ENCODE data around the gene SCN10A. TPM values are rescaled to one million over a fixed set of nuclear protein-coding genes. Genes with fewer than 3 reads are reported as not detected.

The SCN10A gene
- polyA plus RNA-seq, 2 of the 4 experiments (the other 2 are of a cell fraction) = not detected

DNA sequence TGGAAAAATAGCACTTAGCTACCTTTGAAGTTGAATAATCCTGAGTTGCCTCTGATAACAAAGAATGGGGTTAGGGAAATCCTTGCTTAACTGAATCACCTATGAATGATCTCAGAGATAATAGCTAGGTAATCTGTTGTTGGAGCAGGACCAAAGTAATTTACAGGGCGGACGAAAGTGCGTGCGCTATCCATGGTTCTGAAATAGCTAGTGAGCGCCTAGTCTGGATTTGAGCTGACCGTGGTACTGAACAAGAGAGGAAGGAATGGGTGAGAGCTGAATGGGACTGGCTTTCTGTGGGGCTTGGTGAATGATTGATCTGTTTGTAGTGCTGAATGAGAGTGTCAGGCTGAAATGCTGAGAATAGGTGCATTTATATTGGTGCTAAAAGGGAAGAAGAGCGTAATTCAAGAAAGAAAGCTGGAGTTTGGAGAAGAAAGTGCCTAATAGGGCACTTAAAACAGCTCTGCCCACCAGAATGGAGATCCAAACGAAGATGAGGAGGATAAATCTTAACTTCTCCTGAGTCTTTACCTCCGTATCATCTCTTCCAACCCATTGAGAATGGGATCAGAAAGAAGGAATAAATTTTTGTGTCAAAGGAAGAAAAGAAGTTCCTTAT, 10.1 kb downstream of the SCN10A start (continued):
- no peak for TF ChIP-seq KDM5A (IDR thresholded peaks at IDR 0.05)
- TF ChIP-seq CBX2 (IDR thresholded peaks at IDR 0.05; ENCODE audit: borderline replicate concordance, low read depth) = no peak
- no peak for TF ChIP-seq ZC3H11A (IDR thresholded peaks at IDR 0.05)
- 0 out of 2 replicates have a peak, but pooled peaks have one; percentile 34 for TF ChIP-seq HDAC2 (IDR thresholded peaks at IDR 0.05)
- peak; percentile 68; the same call in 1 of the 2 replicates for TF ChIP-seq HOXB13 (CRISPR knock-in tag; IDR thresholded peaks at IDR 0.05; ENCODE audit: low read depth)
- TF ChIP-seq RFX5 (IDR thresholded peaks at IDR 0.05) = no peak
- TF ChIP-seq, protein P1, sequence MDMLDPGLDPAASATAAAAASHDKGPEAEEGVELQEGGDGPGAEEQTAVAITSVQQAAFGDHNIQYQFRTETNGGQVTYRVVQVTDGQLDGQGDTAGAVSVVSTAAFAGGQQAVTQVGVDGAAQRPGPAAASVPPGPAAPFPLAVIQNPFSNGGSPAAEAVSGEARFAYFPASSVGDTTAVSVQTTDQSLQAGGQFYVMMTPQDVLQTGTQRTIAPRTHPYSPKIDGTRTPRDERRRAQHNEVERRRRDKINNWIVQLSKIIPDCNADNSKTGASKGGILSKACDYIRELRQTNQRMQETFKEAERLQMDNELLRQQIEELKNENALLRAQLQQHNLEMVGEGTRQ (IDR thresholded peaks at IDR 0.05) = no peak
- TF ChIP-seq FOXS1 (CRISPR knock-in tag; IDR thresholded peaks at IDR 0.05) = peak; percentile 71; the same call in 1 of the 2 replicates
- TF ChIP-seq, protein P2, sequence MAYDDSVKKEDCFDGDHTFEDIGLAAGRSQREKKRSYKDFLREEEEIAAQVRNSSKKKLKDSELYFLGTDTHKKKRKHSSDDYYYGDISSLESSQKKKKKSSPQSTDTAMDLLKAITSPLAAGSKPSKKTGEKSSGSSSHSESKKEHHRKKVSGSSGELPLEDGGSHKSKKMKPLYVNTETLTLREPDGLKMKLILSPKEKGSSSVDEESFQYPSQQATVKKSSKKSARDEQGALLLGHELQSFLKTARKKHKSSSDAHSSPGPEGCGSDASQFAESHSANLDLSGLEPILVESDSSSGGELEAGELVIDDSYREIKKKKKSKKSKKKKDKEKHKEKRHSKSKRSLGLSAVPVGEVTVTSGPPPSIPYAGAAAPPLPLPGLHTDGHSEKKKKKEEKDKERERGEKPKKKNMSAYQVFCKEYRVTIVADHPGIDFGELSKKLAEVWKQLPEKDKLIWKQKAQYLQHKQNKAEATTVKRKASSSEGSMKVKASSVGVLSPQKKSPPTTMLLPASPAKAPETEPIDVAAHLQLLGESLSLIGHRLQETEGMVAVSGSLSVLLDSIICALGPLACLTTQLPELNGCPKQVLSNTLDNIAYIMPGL (CRISPR knock-in tag; IDR thresholded peaks at IDR 0.05; ENCODE audit: borderline replicate concordance) = no peak
- no peak for TF ChIP-seq RCOR1 (IDR thresholded peaks at IDR 0.05; ENCODE audit: low read depth, low read length)

DNA sequence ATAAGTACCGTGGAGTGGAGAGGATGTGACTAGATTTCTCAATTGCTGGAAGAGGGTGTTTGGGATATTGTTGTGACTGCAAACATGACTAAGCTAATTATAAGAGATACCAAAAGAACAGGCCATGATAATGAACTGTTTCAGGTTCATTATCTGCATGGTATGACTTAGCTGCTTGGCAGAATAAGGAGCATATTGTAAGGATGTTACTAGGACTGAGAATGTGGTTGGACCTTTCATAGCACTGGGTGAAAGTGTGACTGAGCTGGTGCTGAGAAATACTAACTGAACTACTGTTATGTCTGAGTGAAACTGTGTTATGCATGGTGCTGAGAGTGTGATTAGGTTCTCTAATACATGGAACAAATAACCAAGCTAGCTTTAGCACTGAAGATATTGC, 11.0 kb downstream of the SCN10A start:
- Histone ChIP-seq H3K9me3 (no peaks in the 10 kb centered on the region), H3K27ac (no peak overlapping the region), H3K4me2 (no peak overlapping the region), H3K4me1 (no peaks in the 10 kb centered on the region), H3K4me3 (no peak overlapping the region)
- ChIA-PET CTCF (interaction anchor here (0.8 to 1.4 kb wide), 2 partner anchors 39 to 159 kb away, joined by 3 to 6 read pairs; no protein-coding TSS in a partner anchor), POLR2A (no interaction called here)
- FAIRE-seq (no peak), ATAC-seq (no peak), DNase-seq (ENCODE audit: low read depth in 1 of 2, low spot score in 1 of 2) (no peak)
- TF ChIP-seq MAFK (IDR thresholded peaks at IDR 0.05; ENCODE audit: partially characterized antibody) (peak; percentile 7), NR3C1 (IDR thresholded peaks at IDR 0.05) (no peak)
- WGBS (ENCODE audit: missing lambda C conversion rate) = 6% methylated on average over 1 of the region's 1 CpG

DNA sequence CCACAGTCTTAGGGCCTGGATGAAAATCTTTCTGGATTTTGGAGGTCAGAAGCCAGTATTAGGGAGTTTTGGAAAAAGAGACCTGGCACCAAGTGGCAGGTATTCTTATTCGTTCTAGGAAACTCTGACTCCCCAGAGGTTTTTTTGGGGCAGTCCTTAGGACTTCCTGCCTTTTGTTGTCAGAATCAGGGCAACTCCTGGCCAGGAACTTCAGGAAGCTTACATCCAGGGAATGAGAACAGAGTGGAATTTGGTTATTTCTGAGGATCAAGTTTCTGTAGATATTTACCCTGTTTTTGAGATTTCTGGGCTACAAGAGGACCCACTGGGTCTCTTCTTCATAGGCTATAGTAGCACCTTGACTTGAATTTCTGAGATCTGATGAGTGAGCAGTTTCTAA, 15.5 kb downstream of the SCN10A start:
- 6% methylated on average over 1 of the region's 1 CpG for WGBS (ENCODE audit: missing lambda C conversion rate)
- FAIRE-seq (no peak), DNase-seq (ENCODE audit: low read depth in 1 of 2, low spot score in 1 of 2) (no peak), ATAC-seq (no peak)
- H3K27ac ChIP-seq = no peak overlapping the region
- H3K4me1 ChIP-seq = no peaks in the 10 kb centered on the region
- H3K4me3 ChIP-seq = no peak overlapping the region
- CTCF ChIA-PET = interaction anchor here (0.8 to 1.5 kb wide), 3 partner anchors 11 to 160 kb away, joined by 3 to 4 read pairs (median 3); no protein-coding TSS in a partner anchor
- H3K9me3 ChIP-seq = no peaks in the 10 kb centered on the region
- POLR2A ChIA-PET = no interaction called here
- TF ChIP-seq, protein P3, sequence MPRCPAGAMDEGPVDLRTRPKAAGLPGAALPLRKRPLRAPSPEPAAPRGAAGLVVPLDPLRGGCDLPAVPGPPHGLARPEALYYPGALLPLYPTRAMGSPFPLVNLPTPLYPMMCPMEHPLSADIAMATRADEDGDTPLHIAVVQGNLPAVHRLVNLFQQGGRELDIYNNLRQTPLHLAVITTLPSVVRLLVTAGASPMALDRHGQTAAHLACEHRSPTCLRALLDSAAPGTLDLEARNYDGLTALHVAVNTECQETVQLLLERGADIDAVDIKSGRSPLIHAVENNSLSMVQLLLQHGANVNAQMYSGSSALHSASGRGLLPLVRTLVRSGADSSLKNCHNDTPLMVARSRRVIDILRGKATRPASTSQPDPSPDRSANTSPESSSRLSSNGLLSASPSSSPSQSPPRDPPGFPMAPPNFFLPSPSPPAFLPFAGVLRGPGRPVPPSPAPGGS (IDR thresholded peaks at IDR 0.05) = no peak
- TF ChIP-seq RARB (CRISPR knock-in tag; IDR thresholded peaks at IDR 0.05) = no peak
- no peak for TF ChIP-seq KDM1A (IDR thresholded peaks at IDR 0.05; ENCODE audit: low read depth)
- TF ChIP-seq MAFK (IDR thresholded peaks at IDR 0.05; ENCODE audit: partially characterized antibody) = peak; percentile 24
- no peak for TF ChIP-seq PHF8 (IDR thresholded peaks at IDR 0.05; ENCODE audit: borderline replicate concordance, low read depth)
- no peak for TF ChIP-seq CBX2 (IDR thresholded peaks at IDR 0.05; ENCODE audit: borderline replicate concordance, low read depth)
- TF ChIP-seq CHD4 (IDR thresholded peaks at IDR 0.05; ENCODE audit: borderline replicate concordance) = no peak
- TF ChIP-seq RNF2 (IDR thresholded peaks at IDR 0.05; ENCODE audit: borderline replicate concordance, low read depth) = 0 out of 2 replicates have a peak, but pooled peaks have one; percentile 52
- TF ChIP-seq, protein P1 (IDR thresholded peaks at IDR 0.05) = no peak
- TF ChIP-seq EHF (CRISPR knock-in tag; IDR thresholded peaks at IDR 0.05) = no peak
- H3K4me2 ChIP-seq = no peak overlapping the region

Data from A549 (cell line).